Neuron (in vitro differentiated cells): Measurements from ENCODE around the gene PGA4.
"Not testable (repeated sequence)": the region's sequence is repeated elsewhere in the genome, so short reads cannot be mapped to it uniquely, and the experiment has no call there.

Experiments
- H2AFZ ChIP-seq: one replicate; pipeline ENCODE4 v1.6.1; 2013; ENCODE audit warnings: low read depth, mild to moderate bottlenecking, inconsistent platforms, low read length, moderate library complexity
- H3K27me3 ChIP-seq: one replicate; pipeline ENCODE4 v1.6.1; 2013; ENCODE audit warnings: low read length; ENCODE audit not compliant: insufficient read depth
- H3K36me3 ChIP-seq: one replicate; pipeline ENCODE4 v1.6.1; 2013; ENCODE audit warnings: low read length; ENCODE audit not compliant: insufficient read depth
- H3K4me1 ChIP-seq: one replicate; pipeline ENCODE4 v1.6.1; 2013; ENCODE audit warnings: low read length; ENCODE audit not compliant: insufficient read depth
- H3K4me3 ChIP-seq: 2 replicates; pipeline ENCODE4 v1.5.1; 2013; ENCODE audit warnings: mild to moderate bottlenecking, low read length, moderate library complexity
- H3K9me3 ChIP-seq: one replicate; pipeline ENCODE4 v1.6.1; 2013; ENCODE audit warnings: low read length

Gene PGA4

DNA sequence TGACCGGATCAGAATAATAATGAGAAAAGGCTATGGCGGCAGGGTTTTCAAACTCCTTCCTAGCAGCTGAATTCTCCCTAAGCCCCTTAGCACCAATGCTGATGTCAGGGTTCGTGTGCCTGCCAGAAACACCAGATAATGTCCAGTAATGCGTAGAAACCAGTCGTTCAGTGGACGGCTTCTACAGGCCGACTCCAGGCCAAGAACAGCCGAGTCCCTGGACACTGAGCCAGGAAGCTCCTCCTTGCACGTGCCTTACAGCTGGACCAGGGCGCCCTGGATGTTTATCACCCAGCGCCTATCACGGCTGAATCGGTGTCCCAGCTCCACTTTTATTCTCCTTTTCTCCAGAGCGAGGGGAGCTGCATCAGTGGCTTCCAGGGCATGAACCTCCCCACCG lies 9.9 kb upstream of the PGA4 start:
- not testable (repeated sequence) for H3K27me3 ChIP-seq, H3K9me3 ChIP-seq, H3K4me1 ChIP-seq, H3K4me3 ChIP-seq, H2AFZ ChIP-seq, H3K36me3 ChIP-seq

DNA sequence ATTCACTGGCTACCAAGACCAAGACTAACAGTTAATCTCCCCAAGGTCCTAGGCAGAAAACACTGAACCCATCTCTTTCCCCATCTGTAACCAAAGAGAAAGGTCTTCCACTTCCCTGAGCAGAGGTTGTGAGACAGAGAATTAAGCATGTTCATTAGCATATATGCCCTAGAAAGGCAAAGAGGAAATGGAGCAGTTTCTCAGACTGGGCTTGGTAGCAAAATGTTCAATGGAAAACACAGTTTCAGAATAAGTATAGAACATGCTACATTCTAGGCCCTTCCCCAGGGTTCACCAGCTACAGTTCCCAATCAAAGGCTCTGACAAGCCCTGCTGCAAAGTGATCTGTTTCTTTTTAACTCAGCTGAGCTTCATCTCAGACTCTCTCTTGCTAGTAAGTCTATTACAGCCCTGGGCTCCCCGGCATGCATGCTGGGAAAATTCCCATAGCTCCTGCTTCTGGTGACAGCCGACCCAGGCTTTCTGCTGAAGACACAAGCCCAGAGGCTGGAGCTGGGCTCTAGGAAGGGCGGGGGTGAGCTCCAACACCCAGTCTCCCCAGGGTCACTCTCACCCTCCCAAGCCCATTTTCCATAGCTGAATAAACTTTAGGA lies 8.3 kb upstream of the PGA4 start:
- H3K36me3 ChIP-seq, H3K9me3 ChIP-seq, H3K4me3 ChIP-seq, H2AFZ ChIP-seq, H3K27me3 ChIP-seq, H3K4me1 ChIP-seq: not testable (repeated sequence)

DNA sequence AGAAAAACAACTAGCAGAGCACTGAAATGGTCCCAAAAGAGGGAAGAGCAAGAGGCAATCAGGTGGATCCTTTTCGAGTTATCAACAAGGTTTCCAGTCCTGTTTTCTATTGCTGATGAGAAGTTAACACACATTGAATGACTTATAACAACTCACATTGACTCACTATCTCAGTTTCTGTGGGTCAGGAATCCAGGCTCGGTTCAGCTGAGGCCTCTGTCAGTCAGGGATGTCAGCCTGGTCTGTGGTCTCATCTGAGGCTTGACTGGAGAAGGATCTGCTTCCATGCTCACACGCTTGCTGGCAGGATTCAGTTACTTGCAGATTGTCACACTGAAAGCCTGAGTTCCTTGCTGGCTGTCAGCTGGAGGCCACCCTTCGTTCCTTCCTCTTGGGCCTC lies 3.8 kb upstream of the PGA4 start:
- H3K27me3 ChIP-seq, H2AFZ ChIP-seq, H3K9me3 ChIP-seq, H3K36me3 ChIP-seq, H3K4me3 ChIP-seq, H3K4me1 ChIP-seq: not testable (repeated sequence)

DNA sequence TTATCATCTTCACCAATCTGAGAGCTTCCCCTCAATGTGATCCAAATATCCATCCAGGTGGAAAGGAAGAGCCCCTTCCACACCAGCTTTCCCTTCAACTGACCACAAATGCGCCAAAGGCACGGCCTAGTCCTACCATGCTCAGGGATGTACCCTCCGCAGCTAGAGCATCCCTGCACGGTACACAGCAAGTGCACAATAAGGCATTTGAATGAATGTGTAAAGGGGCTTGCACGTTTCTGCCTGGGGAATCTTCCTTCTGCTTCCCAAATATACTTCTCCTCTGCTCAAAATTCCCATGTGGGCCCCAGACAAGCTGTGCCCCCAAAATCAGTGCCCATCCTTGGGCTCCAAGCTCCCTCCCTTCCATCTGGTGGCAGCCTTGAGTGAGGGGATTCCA lies 3.1 kb upstream of the PGA4 start:
- H3K4me1 ChIP-seq, H3K4me3 ChIP-seq, H3K27me3 ChIP-seq, H3K9me3 ChIP-seq, H2AFZ ChIP-seq, H3K36me3 ChIP-seq: not testable (repeated sequence)

DNA sequence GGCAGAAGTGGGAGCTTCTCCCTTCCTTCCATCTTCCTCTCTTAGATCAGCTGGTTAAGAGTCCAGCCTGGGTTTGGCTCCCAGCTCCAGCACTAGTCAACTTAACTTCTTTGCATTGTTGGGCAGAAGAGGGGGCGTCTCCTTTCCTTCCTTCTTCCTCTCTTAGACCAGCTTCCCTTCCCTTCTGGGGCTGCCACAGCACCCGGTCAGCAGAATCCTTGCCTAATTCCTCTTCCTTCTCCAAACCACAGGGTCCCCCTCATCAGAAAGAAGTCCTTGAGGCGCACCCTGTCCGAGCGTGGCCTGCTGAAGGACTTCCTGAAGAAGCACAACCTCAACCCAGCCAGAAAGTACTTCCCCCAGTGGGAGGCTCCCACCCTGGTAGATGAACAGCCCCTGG lies 545 bp downstream of the PGA4 start:
- not testable (repeated sequence) for H3K4me1 ChIP-seq, H3K9me3 ChIP-seq, H2AFZ ChIP-seq, H3K27me3 ChIP-seq, H3K36me3 ChIP-seq, H3K4me3 ChIP-seq

DNA sequence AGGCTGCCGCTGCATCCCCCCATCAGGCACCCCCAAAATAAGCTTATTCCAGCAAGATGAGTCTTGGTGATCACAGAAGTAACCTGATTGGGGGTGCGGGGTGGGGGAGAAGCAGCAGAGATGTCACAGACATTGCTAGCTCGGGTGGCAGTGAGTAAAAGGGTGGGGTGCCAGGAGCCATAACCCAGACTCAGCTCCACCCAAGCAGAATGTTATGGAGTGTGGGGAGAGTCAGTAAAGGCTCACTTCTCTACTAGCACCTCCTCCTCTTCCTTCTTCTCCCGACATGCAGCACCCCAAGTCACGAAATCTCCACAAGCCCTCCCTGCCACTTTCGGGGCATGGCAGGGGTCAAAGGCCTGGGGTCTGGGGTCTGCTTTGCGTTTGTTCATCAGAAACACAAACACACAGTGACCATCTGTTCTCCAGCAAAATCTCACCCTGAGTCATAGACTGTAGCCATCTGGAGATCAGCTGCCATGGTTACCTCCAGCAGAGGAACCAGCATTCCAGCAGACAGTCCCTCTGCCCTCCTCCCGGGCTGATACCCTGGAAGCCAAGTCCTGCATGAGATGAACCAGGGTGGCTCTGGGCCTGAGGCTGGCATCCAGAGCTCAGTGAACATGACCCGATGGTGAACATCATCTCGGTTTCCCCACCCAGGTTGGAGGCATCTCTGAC lies 4.5 kb downstream of the PGA4 start:
- H3K27me3 ChIP-seq, H3K9me3 ChIP-seq, H3K4me3 ChIP-seq, H3K4me1 ChIP-seq, H3K36me3 ChIP-seq, H2AFZ ChIP-seq: not testable (repeated sequence)

DNA sequence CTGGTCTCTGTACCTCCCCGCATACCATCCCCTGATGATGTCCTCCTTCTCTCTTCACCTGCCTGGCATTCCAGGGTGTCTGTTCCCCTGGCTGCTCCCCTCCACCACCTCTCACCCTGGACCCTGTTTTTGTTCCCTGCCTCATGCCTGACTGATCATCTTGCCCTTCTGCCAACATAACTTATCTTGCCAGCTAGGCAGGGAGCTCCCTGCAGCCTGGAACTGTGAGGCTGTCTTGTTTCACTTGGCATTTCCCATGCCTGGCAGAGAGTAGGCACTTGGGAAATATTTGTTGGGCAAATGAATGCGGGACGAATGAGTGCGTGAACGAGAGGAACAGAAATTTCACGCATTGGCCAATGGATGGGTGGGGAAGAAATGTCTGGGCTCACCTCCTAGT lies 7.3 kb downstream of the PGA4 start:
- H2AFZ ChIP-seq, H3K9me3 ChIP-seq, H3K4me3 ChIP-seq, H3K36me3 ChIP-seq, H3K4me1 ChIP-seq, H3K27me3 ChIP-seq: not testable (repeated sequence)

DNA sequence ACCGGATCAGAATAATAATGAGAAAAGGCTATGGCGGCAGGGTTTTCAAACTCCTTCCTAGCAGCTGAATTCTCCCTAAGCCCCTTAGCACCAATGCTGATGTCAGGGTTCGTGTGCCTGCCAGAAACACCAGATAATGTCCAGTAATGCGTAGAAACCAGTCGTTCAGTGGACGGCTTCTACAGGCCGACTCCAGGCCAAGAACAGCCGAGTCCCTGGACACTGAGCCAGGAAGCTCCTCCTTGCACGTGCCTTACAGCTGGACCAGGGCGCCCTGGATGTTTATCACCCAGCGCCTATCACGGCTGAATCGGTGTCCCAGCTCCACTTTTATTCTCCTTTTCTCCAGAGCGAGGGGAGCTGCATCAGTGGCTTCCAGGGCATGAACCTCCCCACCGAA lies 8.9 kb downstream of the PGA4 start:
- H3K4me1 ChIP-seq, H3K4me3 ChIP-seq, H3K27me3 ChIP-seq, H2AFZ ChIP-seq, H3K9me3 ChIP-seq, H3K36me3 ChIP-seq: not testable (repeated sequence)

DNA sequence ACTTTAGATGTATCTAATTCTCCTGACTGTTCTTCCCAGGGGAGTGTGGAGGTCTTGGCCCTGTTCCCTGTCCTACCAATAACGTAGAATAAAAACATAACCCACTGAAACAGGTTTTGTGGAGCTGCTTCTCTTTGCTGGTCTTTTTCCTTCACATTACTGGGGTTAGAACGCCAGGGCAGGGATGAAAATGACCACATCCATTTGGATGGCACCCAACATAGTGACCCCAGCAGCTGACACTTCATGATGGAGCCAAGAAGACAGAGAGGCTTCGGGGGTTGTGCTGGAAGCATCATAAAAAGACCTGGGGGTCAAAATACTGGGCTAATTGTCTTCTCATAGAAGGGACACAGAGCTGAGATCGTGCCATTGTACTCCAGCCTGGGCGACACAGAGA lies 9.4 kb downstream of the PGA4 start:
- H3K27me3 ChIP-seq, H3K9me3 ChIP-seq, H3K36me3 ChIP-seq, H2AFZ ChIP-seq, H3K4me1 ChIP-seq, H3K4me3 ChIP-seq: not testable (repeated sequence)

DNA sequence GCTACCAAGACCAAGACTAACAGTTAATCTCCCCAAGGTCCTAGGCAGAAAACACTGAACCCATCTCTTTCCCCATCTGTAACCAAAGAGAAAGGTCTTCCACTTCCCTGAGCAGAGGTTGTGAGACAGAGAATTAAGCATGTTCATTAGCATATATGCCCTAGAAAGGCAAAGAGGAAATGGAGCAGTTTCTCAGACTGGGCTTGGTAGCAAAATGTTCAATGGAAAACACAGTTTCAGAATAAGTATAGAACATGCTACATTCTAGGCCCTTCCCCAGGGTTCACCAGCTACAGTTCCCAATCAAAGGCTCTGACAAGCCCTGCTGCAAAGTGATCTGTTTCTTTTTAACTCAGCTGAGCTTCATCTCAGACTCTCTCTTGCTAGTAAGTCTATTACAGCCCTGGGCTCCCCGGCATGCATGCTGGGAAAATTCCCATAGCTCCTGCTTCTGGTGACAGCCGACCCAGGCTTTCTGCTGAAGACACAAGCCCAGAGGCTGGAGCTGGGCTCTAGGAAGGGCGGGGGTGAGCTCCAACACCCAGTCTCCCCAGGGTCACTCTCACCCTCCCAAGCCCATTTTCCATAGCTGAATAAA lies 10.5 kb downstream of the PGA4 start:
- not testable (repeated sequence) for H3K36me3 ChIP-seq, H3K9me3 ChIP-seq, H3K4me3 ChIP-seq, H3K27me3 ChIP-seq, H2AFZ ChIP-seq, H3K4me1 ChIP-seq

DNA sequence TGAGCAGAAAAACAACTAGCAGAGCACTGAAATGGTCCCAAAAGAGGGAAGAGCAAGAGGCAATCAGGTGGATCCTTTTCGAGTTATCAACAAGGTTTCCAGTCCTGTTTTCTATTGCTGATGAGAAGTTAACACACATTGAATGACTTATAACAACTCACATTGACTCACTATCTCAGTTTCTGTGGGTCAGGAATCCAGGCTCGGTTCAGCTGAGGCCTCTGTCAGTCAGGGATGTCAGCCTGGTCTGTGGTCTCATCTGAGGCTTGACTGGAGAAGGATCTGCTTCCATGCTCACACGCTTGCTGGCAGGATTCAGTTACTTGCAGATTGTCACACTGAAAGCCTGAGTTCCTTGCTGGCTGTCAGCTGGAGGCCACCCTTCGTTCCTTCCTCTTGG lies 15.0 kb downstream of the PGA4 start:
- not testable (repeated sequence) for H3K4me1 ChIP-seq, H3K4me3 ChIP-seq, H3K9me3 ChIP-seq, H3K27me3 ChIP-seq, H2AFZ ChIP-seq, H3K36me3 ChIP-seq

DNA sequence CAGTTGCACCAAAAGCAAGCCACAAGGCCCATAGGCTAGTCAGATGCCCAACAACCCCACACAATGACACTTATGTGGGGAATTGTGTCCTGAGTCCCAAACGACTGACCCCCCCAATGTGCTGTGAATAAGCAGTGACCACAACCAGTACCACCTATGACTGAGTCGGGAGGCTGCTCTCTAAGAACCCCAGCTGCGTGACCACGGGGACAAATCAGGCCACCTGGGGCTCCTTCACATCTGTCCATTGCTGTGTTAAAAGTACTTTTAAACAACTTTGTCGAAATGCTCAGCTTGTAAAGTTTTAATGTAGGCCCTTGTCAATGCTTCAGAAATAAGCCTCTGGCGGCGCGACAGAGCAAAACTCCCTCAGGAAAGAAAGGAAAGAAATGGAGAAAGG lies 18.1 kb downstream of the PGA4 start:
- not testable (repeated sequence) for H3K36me3 ChIP-seq, H3K9me3 ChIP-seq, H3K4me1 ChIP-seq, H3K4me3 ChIP-seq, H2AFZ ChIP-seq, H3K27me3 ChIP-seq

DNA sequence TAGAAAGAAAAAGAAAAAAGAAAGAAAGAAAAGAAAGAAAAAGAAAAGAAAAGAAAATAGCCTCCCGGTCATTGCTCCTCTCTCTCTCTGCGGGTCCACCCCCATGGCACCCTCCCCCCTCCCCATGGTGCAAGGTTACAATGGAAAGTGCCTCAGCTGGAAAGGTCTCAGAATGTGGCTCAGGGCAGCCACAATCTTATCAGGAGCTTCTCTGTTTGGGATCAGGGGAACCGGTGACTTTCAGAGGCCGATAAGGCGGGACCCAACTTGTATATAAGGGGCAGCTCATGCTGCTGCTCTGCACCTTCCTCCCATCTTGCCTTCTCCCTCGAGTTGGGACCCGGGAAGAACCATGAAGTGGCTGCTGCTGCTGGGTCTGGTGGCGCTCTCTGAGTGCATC lies 18.7 kb downstream of the PGA4 start, which contains the start of gene PGA5:
PGA5 (plus strand) TSS at position 301 of the 400 bp plus-strand sequence; CDS start at position 353, 52 bp downstream.
- not testable (repeated sequence) for H3K4me1 ChIP-seq, H3K36me3 ChIP-seq, H3K4me3 ChIP-seq, H3K9me3 ChIP-seq, H2AFZ ChIP-seq, H3K27me3 ChIP-seq

DNA sequence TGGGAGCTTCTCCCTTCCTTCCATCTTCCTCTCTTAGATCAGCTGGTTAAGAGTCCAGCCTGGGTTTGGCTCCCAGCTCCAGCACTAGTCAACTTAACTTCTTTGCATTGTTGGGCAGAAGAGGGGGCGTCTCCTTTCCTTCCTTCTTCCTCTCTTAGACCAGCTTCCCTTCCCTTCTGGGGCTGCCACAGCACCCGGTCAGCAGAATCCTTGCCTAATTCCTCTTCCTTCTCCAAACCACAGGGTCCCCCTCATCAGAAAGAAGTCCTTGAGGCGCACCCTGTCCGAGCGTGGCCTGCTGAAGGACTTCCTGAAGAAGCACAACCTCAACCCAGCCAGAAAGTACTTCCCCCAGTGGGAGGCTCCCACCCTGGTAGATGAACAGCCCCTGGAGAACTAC lies 19.4 kb downstream of the PGA4 start:
- not testable (repeated sequence) for H3K27me3 ChIP-seq, H3K4me3 ChIP-seq, H3K9me3 ChIP-seq, H2AFZ ChIP-seq, H3K4me1 ChIP-seq, H3K36me3 ChIP-seq
